IPS-NIHi7 (cell line): ENCODE measurements around the gene ABHD8.

Source experiments
- DNase-seq: peaks from one replicate; pipeline ENCODE4 v3.0.0; 2012; ENCODE audit warnings: mixed read lengths; ENCODE audit errors: extremely low spot score

The ABHD8 gene

GRCh38 chr19:17266026-17266425 lies 37.2 kb downstream of the ABHD8 start:
- DNase-seq: no peak

GRCh38 chr19:17264641-17264979 lies 38.6 kb downstream of the ABHD8 start, which contains the start of gene USHBP1:
USHBP1 (minus strand) TSS chr19:17264745; CDS start chr19:17264299, 446 bp downstream.
- DNase-seq: peak; percentile 68

GRCh38 chr19:17263712-17264640 lies 39.2 kb downstream of the ABHD8 start:
- no peak for DNase-seq

GRCh38 chr19:17262557-17262956 lies 40.7 kb downstream of the ABHD8 start:
- no peak for DNase-seq

GRCh38 chr19:17260842-17261325 lies 42.3 kb downstream of the ABHD8 start:
- DNase-seq: peak; percentile 93

- no peak for DNase-seq
Observed at GRCh38 chr19:17259934-17260333, 43.3 kb downstream of the ABHD8 start.

GRCh38 chr19:17259118-17259780 lies 44.0 kb downstream of the ABHD8 start:
- no peak for DNase-seq

- no peak for DNase-seq
Observed at GRCh38 chr19:17256130-17256529, 47.1 kb downstream of the ABHD8 start.

- DNase-seq: no peak
Observed at GRCh38 chr19:17255150-17255621, 48.0 kb downstream of the ABHD8 start.

GRCh38 chr19:17254636-17255035 lies 48.6 kb downstream of the ABHD8 start:
- no peak for DNase-seq

GRCh38 chr19:17249887-17250548 lies 53.2 kb downstream of the ABHD8 start:
- DNase-seq: no peak

- DNase-seq: peak; percentile 66
Observed at GRCh38 chr19:17248011-17248776, 55.0 kb downstream of the ABHD8 start.

GRCh38 chr19:17246681-17247425 lies 56.4 kb downstream of the ABHD8 start:
- DNase-seq: no peak

GRCh38 chr19:17245535-17245984 lies 57.7 kb downstream of the ABHD8 start, which contains the start of gene NR2F6:
NR2F6 (minus strand) TSS chr19:17245919; CDS start chr19:17245220, 699 bp downstream.
- no peak for DNase-seq

- no peak for DNase-seq
Observed at GRCh38 chr19:17244618-17245534, 58.3 kb downstream of the ABHD8 start.

- peak; percentile 46 for DNase-seq
Observed at GRCh38 chr19:17243830-17244617, 59.2 kb downstream of the ABHD8 start.

GRCh38 chr19:17243211-17243829 lies 59.9 kb downstream of the ABHD8 start:
- no peak for DNase-seq
